Kidney (tissue), 14 donors: ENCODE data around the gene RNF149. TPM values are rescaled to one million over a fixed set of nuclear protein-coding genes. Genes with fewer than 3 reads are reported as not detected.
A peak's percentile ranks its signal among the peaks of the same experiment; 100 is the strongest.
"Not testable (repeated sequence)": the region's sequence is repeated elsewhere in the genome, so short reads cannot be mapped to it uniquely, and the experiment has no call there.

Source experiments
- DNase-seq, 5 donors: peaks; one replicate each; pipeline ENCODE4 v3.0.0-alpha.2; 2013 to 2020
- FAIRE-seq: peaks from 2 replicates; lab custom pipeline; 2012; peaks lifted over from hg19 to GRCh38; lab: Jason Lieb, UNC
- H3K27ac ChIP-seq, 2 donors: one replicate each; pipeline ENCODE4 v1.7.0; 2013; ENCODE audit warnings: low read depth in 2 of 2, low read length in 2 of 2, inconsistent platforms in 1 of 2
- H3K27me3 ChIP-seq: one replicate; pipeline ENCODE4 v1.7.1; 2013; ENCODE audit warnings: low read length, inconsistent platforms; ENCODE audit not compliant: control insufficient read depth, insufficient read depth
- H3K36me3 ChIP-seq, 3 donors: one replicate each; pipeline versions ENCODE4 v1.7.0 to v1.7.1; 2013; ENCODE audit warnings: low read length in 3 of 3, control low read depth in 1 of 3, inconsistent platforms in 1 of 3; ENCODE audit not compliant: insufficient read depth in 3 of 3, control insufficient read depth in 2 of 3
- H3K4me1 ChIP-seq, 3 donors: one replicate each; pipeline versions ENCODE4 v1.7.0 to v1.7.1; 2013; ENCODE audit warnings: low read length in 3 of 3, inconsistent platforms in 1 of 3, low read depth in 1 of 3; ENCODE audit not compliant: control insufficient read depth in 2 of 3, insufficient read depth in 2 of 3
- H3K4me3 ChIP-seq, 3 donors: one replicate each; pipeline versions ENCODE4 v1.7.0 to v1.8.1; 2013; ENCODE audit warnings: low read length in 3 of 3, control low read depth in 1 of 3, inconsistent platforms in 1 of 3
- H3K9ac ChIP-seq, 3 donors: one replicate each; pipeline versions ENCODE4 v1.7.0 to v1.7.1; 2013; ENCODE audit warnings: low read length in 3 of 3, control low read depth in 1 of 3, inconsistent platforms in 1 of 3
- H3K9me3 ChIP-seq, 3 donors: one replicate each; pipeline versions ENCODE4 v1.7.0 to v1.7.1; 2013; ENCODE audit warnings: low read length in 3 of 3, control low read depth in 1 of 3, inconsistent platforms in 1 of 3; ENCODE audit not compliant: control insufficient read depth in 2 of 3, insufficient read depth in 1 of 3
- CTCF ChIP-seq: IDR thresholded peaks from 3 replicates; pipeline ENCODE4 v1.5.1; 2012; ENCODE audit warnings: mild to moderate bottlenecking, moderate library complexity, borderline replicate concordance; ENCODE audit not compliant: insufficient read depth; ENCODE audit errors: extremely low read depth
- intact Hi-C: fragments of 100-400 bp; cut with DNase I; formaldehyde crosslinking; loops from one replicate; pipeline ENCODE4 v1.11.1; 2022
- polyA plus RNA-seq: library from polyadenylated mRNA; stranded (reverse); fragments of 350-450 nt; fragmentation: Illumina TruSeq; extraction: RNeasy Lipid Tissue Mini Kit (QIAGEN cat#74804); gene quantifications from one replicate; pipeline ENCODE4 v1.2.3, GENCODE V29; 2014; ENCODE audit warnings: low read depth, low replicate concordance; ENCODE audit not compliant: insufficient read depth
- total RNA-seq: library from RNA; stranded (reverse); fragmentation: NEBNext Ultra II Directional; extraction: Animal tissue kit (Norgen Biotek cat#: 25700); gene quantifications from one replicate; pipeline ENCODE4 v1.2.1, GENCODE V29; 2021
- donor health status: control.
- donor health status: control.
- donor health status: control.
- donor health status: control.
- donor health status: control.
- donor health status: DM: yes; HTN: yes; CAD: no.
- donor health status: Normal renal cell carcinoma (clear cell type).

The RNF149 gene
- total and polyA plus RNA-seq, 2 donors from 2014 or later, result 30.1 to 75.8 TPM

DNA sequence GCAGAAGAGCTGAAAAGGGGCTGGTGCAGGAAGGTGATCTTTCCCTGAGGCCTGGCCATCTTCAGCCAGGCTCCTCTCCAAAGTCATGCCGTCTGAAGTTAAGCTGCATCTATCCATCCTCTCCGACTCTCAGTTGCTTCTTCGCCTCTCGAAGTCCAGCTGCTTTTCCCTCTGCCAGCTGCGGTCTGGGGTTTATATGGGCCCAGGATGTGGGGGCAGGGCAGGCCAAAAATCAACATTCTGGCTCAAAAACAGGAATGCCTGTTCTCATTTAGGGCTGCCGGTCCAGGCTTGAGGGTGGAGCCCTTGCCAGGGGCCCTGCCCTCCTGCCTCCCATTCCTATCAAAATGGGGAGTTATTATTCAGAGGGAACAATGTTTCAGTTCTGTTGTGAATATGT is 47.6 kb upstream of the RNF149 start:
- no peak for DNase-seq
- intact Hi-C loops, result no loop called here
- FAIRE-seq, result no peak
- Histone ChIP-seq H3K9me3 (no peaks in the 10 kb centered on the region), H3K27me3 (no peaks in the 10 kb centered on the region), H3K4me3 (no peak overlapping the region), H3K36me3 (no peaks in the 10 kb centered on the region), H3K9ac (no peak overlapping the region), H3K4me1 (no peaks in the 10 kb centered on the region), H3K27ac (no peak overlapping the region)
- TF ChIP-seq CTCF, result no peak

DNA sequence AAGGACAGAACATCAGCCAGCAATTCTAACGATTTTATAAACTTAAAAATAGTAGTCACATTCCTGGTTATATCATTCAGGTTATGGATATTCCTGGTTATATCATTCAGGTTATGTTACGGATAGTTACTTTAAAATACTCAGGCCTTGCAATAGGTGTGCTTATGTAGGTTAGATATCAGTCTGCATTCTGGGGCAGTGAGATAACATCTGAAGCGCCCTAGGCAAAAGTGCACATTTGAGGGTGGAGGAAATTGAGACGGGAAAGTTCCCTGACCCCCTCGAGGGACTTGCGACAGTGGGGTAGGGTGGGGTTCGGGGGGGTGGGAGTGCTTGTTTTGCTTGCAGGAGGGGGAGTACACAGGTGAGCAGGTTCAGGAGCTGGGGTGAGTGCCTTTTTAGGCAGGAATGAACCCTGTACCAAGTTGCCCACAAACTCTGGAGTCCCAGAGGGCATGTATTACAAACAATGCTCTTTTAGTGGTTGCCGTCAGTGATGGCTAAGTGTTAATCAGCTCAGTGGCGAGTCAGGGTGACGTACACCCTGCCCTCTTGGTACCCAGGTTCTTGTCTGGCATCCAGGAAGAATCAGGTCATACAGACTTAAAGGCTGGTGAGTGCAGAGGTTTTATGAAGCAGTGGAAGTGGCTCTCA is 47.0 kb upstream of the RNF149 start:
- intact Hi-C loops, result no loop called here
- no peaks in the 10 kb centered on the region for H3K27me3 ChIP-seq
- FAIRE-seq (no peak), DNase-seq (no peak)
- no peak overlapping the region for H3K27ac ChIP-seq
- H3K9ac ChIP-seq, result no peak overlapping the region
- no peak overlapping the region for H3K4me3 ChIP-seq
- H3K4me1 ChIP-seq, result no peaks in the 10 kb centered on the region
- TF ChIP-seq CTCF, result no peak
- no peaks in the 10 kb centered on the region for H3K9me3 ChIP-seq
- no peaks in the 10 kb centered on the region for H3K36me3 ChIP-seq

GRCh38 chr2:101354420-101355311 is 46.2 kb upstream of the RNF149 start:
- Histone ChIP-seq H3K9me3 (no peaks in the 10 kb centered on the region), H3K9ac (no peak overlapping the region), H3K27ac (no peak overlapping the region), H3K36me3 (no peaks in the 10 kb centered on the region), H3K27me3 (no peaks in the 10 kb centered on the region), H3K4me1 (no peaks in the 10 kb centered on the region), H3K4me3 (no peak overlapping the region)
- DNase-seq, result peak in 1 of 5 donors; percentile 52
- FAIRE-seq, result no peak
- no peak for TF ChIP-seq CTCF
- intact Hi-C loops, result no loop called here

DNA sequence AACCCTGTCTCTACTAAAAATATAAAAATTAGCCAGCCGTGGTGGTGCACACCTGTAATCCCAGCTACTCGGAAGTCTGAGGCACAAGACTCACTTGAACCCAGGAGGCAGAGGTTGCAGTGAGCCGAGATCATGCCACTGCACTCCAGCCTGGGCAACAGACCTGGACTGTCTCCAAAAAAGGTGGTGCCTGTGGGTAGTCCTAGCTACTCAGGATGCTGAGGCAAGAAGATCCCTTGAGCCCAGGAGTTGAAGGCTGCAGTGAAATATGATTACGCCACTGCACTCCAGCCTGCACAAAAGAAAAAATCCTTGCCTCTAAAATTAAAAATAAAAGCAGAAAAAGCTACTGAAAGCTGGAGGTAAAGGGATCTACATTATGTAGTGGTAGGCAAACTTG is 44.1 kb upstream of the RNF149 start:
- H3K4me1 ChIP-seq, FAIRE-seq, DNase-seq, H3K27me3 ChIP-seq, H3K9ac ChIP-seq, H3K36me3 ChIP-seq, H3K9me3 ChIP-seq, H3K4me3 ChIP-seq, intact Hi-C loops, H3K27ac ChIP-seq: not testable (repeated sequence)
